Prostate gland (tissue), 2 donors: ENCODE measurements around the gene SLC6A7.

Experiments
- CTCF ChIP-seq, 4 experiments: fragments of 200-600 bp in 2 of 4; fragments of 450-650 bp in 2 of 4; sonication (generic) in 2 of 4; IDR thresholded peaks; 1 replicate in 3 of 4; 2 replicates in 1 of 4; pipeline ENCODE4 v1.5.1; 2016 to 2019; ENCODE audit warnings: antibody characterized with exemption in 4 of 4, mild to moderate bottlenecking in 2 of 4, moderate library complexity in 2 of 4
- POLR2A ChIP-seq: fragments of 450-650 bp; IDR thresholded peaks from one replicate; pipeline ENCODE4 v1.6.1; 2016; ENCODE audit warnings: antibody characterized with exemption, mild to moderate bottlenecking
- POLR2AphosphoS5 ChIP-seq: sonication (generic); formaldehyde crosslinking; IDR thresholded peaks from one replicate; pipeline ENCODE4 v1.6.1; 2017; ENCODE audit warnings: antibody characterized with exemption

DNA sequence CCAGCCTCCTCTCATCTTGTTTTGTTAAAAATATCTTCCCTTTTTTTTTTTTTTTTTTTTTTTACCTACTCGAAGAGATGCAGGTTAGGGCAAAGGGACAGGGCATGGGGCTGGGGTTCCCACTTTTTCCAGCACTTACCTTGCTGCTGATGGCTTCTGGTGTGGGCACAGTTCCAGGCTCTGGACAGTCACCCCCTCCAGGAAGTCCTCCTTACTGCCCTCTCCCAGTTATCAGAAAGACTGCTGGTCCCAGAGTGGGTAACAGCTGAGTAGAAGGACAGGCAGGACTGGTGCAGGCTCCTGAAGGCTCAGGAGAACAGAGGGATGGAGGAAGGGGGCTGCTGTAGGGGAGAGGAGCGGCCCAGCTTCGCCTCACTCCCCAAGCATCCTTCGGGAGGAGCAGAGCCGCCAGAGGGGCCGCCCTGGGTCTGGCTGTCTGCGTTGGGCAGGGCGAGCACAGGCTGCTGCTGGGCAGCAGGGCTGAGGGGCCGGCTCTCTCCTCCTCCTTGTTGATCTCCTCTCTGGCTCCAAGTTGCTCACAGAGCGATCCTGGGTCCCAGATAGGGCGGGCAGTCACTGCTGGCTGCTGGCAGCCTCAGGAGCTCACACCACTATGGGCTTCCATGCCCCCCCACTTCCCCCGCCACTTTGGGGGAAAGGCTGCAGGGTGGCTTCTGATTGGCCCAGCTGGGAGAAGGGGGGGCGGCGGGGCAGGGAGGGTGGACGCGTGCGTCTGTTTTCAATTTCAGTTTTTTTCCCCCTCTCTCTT, 34.4 kb upstream of the SLC6A7 start, which contains the start of gene PDGFRB:
- no peak for TF ChIP-seq CTCF (IDR thresholded peaks at IDR 0.05)
- peak; percentile 55 for TF ChIP-seq POLR2AphosphoS5
- no peak for TF ChIP-seq POLR2A
